IMR-90 (cell line): Measurements from ENCODE around the gene ZFAND5. TPM values are rescaled to one million over a fixed set of nuclear protein-coding genes. Genes with fewer than 3 reads are reported as not detected.

Source experiments
- ATAC-seq: fragments of 200-7000 bp; cut with Tn5 transposase; 2 replicates; pipeline ENCODE4 v1.9.1; 2020; ENCODE audit warnings: low read depth, mild to moderate bottlenecking, moderate library complexity
- BruUV-seq: library from RNA; stranded (reverse); fragments of 400-500 nt; replicated peaks from 2 replicates; lab custom pipeline; 2021; lab: Mats Ljungman, UMichigan
- CTCF ChIA-PET: fragments of 300-600 bp; formaldehyde crosslinking; extraction: SDS; loops from one replicate; lab custom pipeline; 2021; ENCODE audit warnings: antibody characterized with exemption; lab: Yijun Ruan, JAX
- POLR2A ChIA-PET: fragments of 300-600 bp; sonication (Branson Sonifier 250); formaldehyde crosslinking; loops from one replicate; lab custom pipeline; 2022; ENCODE audit warnings: antibody characterized with exemption; ENCODE audit not compliant: unreplicated experiment; lab: Charles Lee
- DNase-seq: peaks from one replicate; pipeline ENCODE4 v3.0.0; 2013
- H2AFZ ChIP-seq: replicated peaks from 2 replicates; pipeline ENCODE3; 2013; ENCODE audit warnings: low read length, mild to moderate bottlenecking; ENCODE audit not compliant: poor library complexity
- H2AK5ac ChIP-seq: 2 replicates; pipeline ENCODE4 v1.6.1; 2013; ENCODE audit warnings: low read depth, low read length, inconsistent platforms
- H2AK9ac ChIP-seq: replicated peaks from 2 replicates; pipeline ENCODE3; 2013; ENCODE audit warnings: mild to moderate bottlenecking, low read depth, low read length, moderate library complexity; ENCODE audit not compliant: poor library complexity
- H2BK120ac ChIP-seq: 2 replicates; pipeline ENCODE4 v1.6.1; 2013; ENCODE audit warnings: low read depth, low read length, inconsistent platforms
- H2BK15ac ChIP-seq: 3 replicates; pipeline ENCODE4 v1.6.1; 2013; ENCODE audit warnings: low read depth, low read length, inconsistent platforms
- H2BK20ac ChIP-seq: 2 replicates; pipeline ENCODE4 v1.6.1; 2013; ENCODE audit warnings: low read depth, mild to moderate bottlenecking, inconsistent platforms, low read length, moderate library complexity
- H2BK5ac ChIP-seq: 2 replicates; pipeline ENCODE4 v1.6.1; 2013; ENCODE audit warnings: mild to moderate bottlenecking, low read depth, low read length, inconsistent platforms; ENCODE audit not compliant: poor library complexity, severe bottlenecking
- H3K14ac ChIP-seq: replicated peaks from 2 replicates; pipeline ENCODE4 v1.6.1; 2013; ENCODE audit warnings: low read depth, low read length, inconsistent platforms
- H3K18ac ChIP-seq: 2 replicates; pipeline ENCODE4 v1.6.1; 2013; ENCODE audit warnings: low read depth, low read length, control low read depth
- H3K23ac ChIP-seq: 2 replicates; pipeline ENCODE4 v1.6.1; 2013; ENCODE audit warnings: low read depth, low read length, inconsistent platforms
- H3K27ac ChIP-seq: 2 replicates; pipeline ENCODE4 v1.5.1; 2013; ENCODE audit warnings: mild to moderate bottlenecking, control low read depth, low read length; ENCODE audit not compliant: insufficient read depth
- H3K27me3 ChIP-seq: 2 replicates; pipeline ENCODE4 v1.6.1; 2013; ENCODE audit warnings: low read length; ENCODE audit not compliant: control insufficient read depth, insufficient read depth
- H3K36me3 ChIP-seq: 2 replicates; pipeline ENCODE4 v1.6.1; 2013; ENCODE audit warnings: low read length, mixed read lengths; ENCODE audit not compliant: control insufficient read depth, insufficient read depth
- H3K4ac ChIP-seq: 2 replicates; pipeline ENCODE4 v1.6.1; 2013; ENCODE audit warnings: low read depth, low read length, inconsistent platforms
- H3K4me1 ChIP-seq: 2 replicates; pipeline ENCODE4 v1.6.1; 2013; ENCODE audit warnings: low read length, mixed read lengths; ENCODE audit not compliant: control insufficient read depth, insufficient read depth
- H3K4me2 ChIP-seq: 2 replicates; pipeline ENCODE4 v1.6.1; 2013; ENCODE audit warnings: low read depth, mild to moderate bottlenecking, control low read depth, low read length, moderate library complexity
- H3K4me3 ChIP-seq: 2 replicates; pipeline ENCODE4 v1.5.1; 2013; ENCODE audit warnings: low read depth, mild to moderate bottlenecking, control low read depth, low read length, moderate library complexity; ENCODE audit not compliant: insufficient read depth
- H3K56ac ChIP-seq: 2 replicates; pipeline ENCODE4 v1.6.1; 2013; ENCODE audit warnings: low read length, inconsistent platforms; ENCODE audit not compliant: insufficient read depth; ENCODE audit errors: extremely low read depth
- H3K79me1 ChIP-seq, 2 experiments: 2 replicates each; pipeline ENCODE4 v1.6.1; 2013; ENCODE audit warnings: low read length in 2 of 2, inconsistent platforms in 1 of 2, low read depth in 1 of 2
- H3K9ac ChIP-seq: 2 replicates; pipeline ENCODE4 v1.6.1; 2013; ENCODE audit warnings: low read depth, low read length, control low read depth
- H3K9me1 ChIP-seq: 2 replicates; pipeline ENCODE4 v1.6.1; 2013; ENCODE audit warnings: low read length, inconsistent platforms; ENCODE audit not compliant: insufficient read depth
- H3K9me3 ChIP-seq: 2 replicates; pipeline ENCODE4 v1.6.1; 2013; ENCODE audit warnings: low read length; ENCODE audit not compliant: control insufficient read depth, insufficient read depth
- H4K20me1 ChIP-seq: 2 replicates; pipeline ENCODE4 v1.6.1; 2013; ENCODE audit warnings: low read length, inconsistent platforms; ENCODE audit not compliant: insufficient read depth
- H4K5ac ChIP-seq: 2 replicates; pipeline ENCODE4 v1.6.1; 2013; ENCODE audit warnings: mild to moderate bottlenecking, low read depth, low read length, control low read depth
- H4K8ac ChIP-seq, 2 experiments: 2 replicates each; pipeline ENCODE4 v1.6.1; 2013; ENCODE audit warnings: low read depth in 2 of 2, low read length in 2 of 2, control low read depth in 1 of 2, inconsistent platforms in 1 of 2
- H4K91ac ChIP-seq: 2 replicates; pipeline ENCODE4 v1.6.1; 2013; ENCODE audit warnings: low read depth, low read length, inconsistent platforms; ENCODE audit not compliant: insufficient read depth
- BHLHE40 ChIP-seq: fragments of 150-350 bp; IDR thresholded peaks from 2 replicates; pipeline ENCODE4 v1.6.1; 2016; ENCODE audit warnings: mild to moderate bottlenecking, low read depth, low read length
- POLR2A ChIP-seq: IDR thresholded peaks from 2 replicates; pipeline ENCODE4 v1.6.1; 2012; ENCODE audit warnings: mild to moderate bottlenecking, low read depth, low read length
- WGBS, 2 experiments: methylation state at CpG; one replicate each; pipeline versions ENCODE4 v1.1.5 to v1.1.7; 2013; ENCODE audit warnings: missing lambda C conversion rate in 2 of 2; ENCODE audit not compliant: insufficient read length in 1 of 2; ENCODE audit errors: extremely low coverage in 2 of 2; 5-methylcytosine and 5-hydroxymethylcytosine counted together
- dilution Hi-C: fragments of 300-500 bp; cut with HindIII; formaldehyde crosslinking; loops from one replicate; pipeline ENCODE4 v1.14.3; 2018; ENCODE audit warnings: low sequenced_read_pairs; ENCODE audit not compliant: unreplicated experiment
- in situ Hi-C: fragments of 300-500 bp; cut with MboI; formaldehyde crosslinking; loops from 3 replicates; pipeline ENCODE4 v1.14.3; 2019; ENCODE audit warnings: low sequenced_read_pairs, inconsistent platforms, mixed read lengths
- intact Hi-C: fragments of 100-400 bp; cut with micrococcal nuclease; formaldehyde crosslinking; loops from 2 replicates; pipeline ENCODE4 v1.10.0; 2022
- polyA plus RNA-seq, 3 experiments: library from polyadenylated mRNA; depleted of rRNA; stranded (reverse); fragments of >200 nt; gene quantifications; 2 replicates each; pipeline ENCODE4 v1.2.3, GENCODE V29; 2012; ENCODE audit warnings: low replicate concordance in 1 of 3
- total RNA-seq: library from RNA; depleted of rRNA; stranded (reverse); fragments of >200 nt; gene quantifications from 2 replicates; pipeline ENCODE4 v1.2.3, GENCODE V29; 2012

Gene ZFAND5
- total and polyA plus RNA-seq, 2 of the 4 experiments (the other 2 are of a cell fraction): 35.8 to 85.2 TPM

DNA sequence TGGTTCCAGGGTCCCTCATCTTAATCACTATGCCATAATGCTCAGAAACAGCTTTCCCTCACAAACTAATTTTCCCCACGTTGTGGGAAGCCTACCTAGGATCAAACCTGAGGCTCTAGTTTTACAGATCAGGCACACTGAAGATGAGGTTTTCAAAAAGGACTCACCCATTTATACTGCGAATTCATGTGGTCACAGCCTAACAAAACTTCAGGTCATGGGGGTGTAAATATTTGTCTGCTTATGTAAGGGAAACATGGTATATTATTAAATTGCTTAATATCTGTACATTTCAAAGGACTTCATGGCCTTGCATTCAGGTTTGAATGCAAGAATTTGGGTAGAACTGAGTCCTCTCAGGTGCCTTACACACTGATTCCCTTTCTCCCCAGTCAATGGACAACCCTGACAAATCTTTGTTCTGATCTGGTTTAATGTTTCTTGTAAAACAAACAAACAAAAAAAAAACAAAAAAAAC is 12.1 kb downstream of the ZFAND5 start:
- Histone ChIP-seq H3K56ac (no peak overlapping the region), H2BK5ac (peak overlapping the region; percentile 0), H3K4ac (no peak overlapping the region), H2BK20ac (no peak overlapping the region), H2BK15ac (no peak overlapping the region), H3K27me3 (no peaks in the 10 kb centered on the region), H4K8ac (no peak overlapping the region), H3K9ac (no peak overlapping the region), H3K4me3 (no peak overlapping the region), H3K4me1 (peaks cover 8% of the 10 kb centered on the region; the same call in 1 of the 2 replicates), H3K9me3 (no peaks in the 10 kb centered on the region), H3K79me1 (peaks cover 6 to 36% of the 10 kb centered on the region in 2 experiments; a peak in 3 of 4 replicates), H4K91ac (no peak overlapping the region), H3K9me1 (0 out of 2 replicates have a peak, but pooled peaks cover 3% of the 10 kb centered on the region), H4K20me1 (peaks cover 49% of the 10 kb centered on the region), H4K5ac (no peak overlapping the region), H2AFZ (no peak overlapping the region), H2AK5ac (no peak overlapping the region), H2BK120ac (no peak overlapping the region), H3K18ac (0 out of 2 replicates have a peak overlapping the region, but pooled peaks have one; percentile 8), H3K23ac (no peak overlapping the region), H3K4me2 (no peak overlapping the region), H2AK9ac (no peak overlapping the region), H3K27ac (no peak overlapping the region), H3K36me3 (peaks cover 27% of the 10 kb centered on the region), H3K14ac (no peak overlapping the region)
- ChIA-PET POLR2A (interaction anchor here (0.5 to 0.7 kb wide), 2 partner anchors 32 to 152 kb away, joined by 3 to 4 read pairs; no protein-coding TSS in a partner anchor), CTCF (no interaction called here)
- no peak for TF ChIP-seq BHLHE40
- TF ChIP-seq POLR2A: peak; percentile 65; the same call in 1 of the 2 replicates
- in situ Hi-C loops: no loop called here
- ATAC-seq (no peak), DNase-seq (peak; percentile 42)
- BruUV-seq: no TSS peak
- WGBS, 2 experiments: no CpG with 5 or more reads among the region's 2 CpGs
- intact Hi-C loops: no loop called here
- dilution Hi-C loops: no loop called here
